Measurements from ENCODE around the gene AP4B1. TPM values are rescaled to one million over a fixed set of nuclear protein-coding genes. Genes with fewer than 3 reads are reported as not detected.

AP4B1 gene
- total and polyA plus RNA-seq, 2 of the 13 experiments (the other 11 are each of a cell fraction or from before 2014, with no cell fraction given): 8.5 to 12.0 TPM

- TF ChIP-seq FOSL2 (CRISPR knock-in tag; IDR thresholded peaks at IDR 0.05) (peak; percentile 58), SATB2 (CRISPR knock-in tag; IDR thresholded peaks at IDR 0.05) (no peak), KAT8 (CRISPR knock-in tag; IDR thresholded peaks at IDR 0.05) (peak; percentile 94), ZNF512 (CRISPR knock-in tag; IDR thresholded peaks at IDR 0.05) (peak; percentile 98; the same call in 1 of the 2 replicates), NAIF1 (CRISPR knock-in tag; IDR thresholded peaks at IDR 0.05; ENCODE audit: borderline replicate concordance) (peak; percentile 69; the same call in 1 of the 2 replicates), ZNF275 (CRISPR knock-in tag; IDR thresholded peaks at IDR 0.05; ENCODE audit: borderline replicate concordance) (peak; percentile 32; the same call in 1 of the 2 replicates), ZNF496 (CRISPR knock-in tag; IDR thresholded peaks at IDR 0.05; ENCODE audit: insufficient replicate concordance) (no peak), ISX (CRISPR knock-in tag; conservative IDR thresholded peaks at IDR 0.05) (0 out of 2 replicates have a peak, but pooled peaks have one; percentile 73), PRDM4 (CRISPR knock-in tag; IDR thresholded peaks at IDR 0.05; ENCODE audit: borderline replicate concordance) (no peak), MAX (IDR thresholded peaks at IDR 0.05) (peak; percentile 84), SIX4 (CRISPR knock-in tag; IDR thresholded peaks at IDR 0.05) (peak; percentile 48; the same call in 1 of the 2 replicates), NPAS2 (CRISPR knock-in tag; IDR thresholded peaks at IDR 0.05; ENCODE audit: borderline replicate concordance) (no peak), ZNF256 (CRISPR knock-in tag; conservative IDR thresholded peaks at IDR 0.05) (no peak)
- TF ChIP-seq, protein P1, sequence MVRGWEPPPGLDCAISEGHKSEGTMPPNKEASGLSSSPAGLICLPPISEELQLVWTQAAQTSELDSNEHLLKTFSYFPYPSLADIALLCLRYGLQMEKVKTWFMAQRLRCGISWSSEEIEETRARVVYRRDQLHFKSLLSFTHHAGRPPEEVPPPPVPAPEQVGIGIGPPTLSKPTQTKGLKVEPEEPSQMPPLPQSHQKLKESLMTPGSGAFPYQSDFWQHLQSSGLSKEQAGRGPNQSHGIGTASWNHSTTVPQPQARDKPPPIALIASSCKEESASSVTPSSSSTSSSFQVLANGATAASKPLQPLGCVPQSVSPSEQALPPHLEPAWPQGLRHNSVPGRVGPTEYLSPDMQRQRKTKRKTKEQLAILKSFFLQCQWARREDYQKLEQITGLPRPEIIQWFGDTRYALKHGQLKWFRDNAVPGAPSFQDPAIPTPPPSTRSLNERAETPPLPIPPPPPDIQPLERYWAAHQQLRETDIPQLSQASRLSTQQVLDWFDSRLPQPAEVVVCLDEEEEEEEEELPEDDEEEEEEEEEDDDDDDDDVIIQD (CRISPR knock-in tag; IDR thresholded peaks at IDR 0.05; ENCODE audit: low read depth): peak; percentile 78
- TF ChIP-seq, protein P2, sequence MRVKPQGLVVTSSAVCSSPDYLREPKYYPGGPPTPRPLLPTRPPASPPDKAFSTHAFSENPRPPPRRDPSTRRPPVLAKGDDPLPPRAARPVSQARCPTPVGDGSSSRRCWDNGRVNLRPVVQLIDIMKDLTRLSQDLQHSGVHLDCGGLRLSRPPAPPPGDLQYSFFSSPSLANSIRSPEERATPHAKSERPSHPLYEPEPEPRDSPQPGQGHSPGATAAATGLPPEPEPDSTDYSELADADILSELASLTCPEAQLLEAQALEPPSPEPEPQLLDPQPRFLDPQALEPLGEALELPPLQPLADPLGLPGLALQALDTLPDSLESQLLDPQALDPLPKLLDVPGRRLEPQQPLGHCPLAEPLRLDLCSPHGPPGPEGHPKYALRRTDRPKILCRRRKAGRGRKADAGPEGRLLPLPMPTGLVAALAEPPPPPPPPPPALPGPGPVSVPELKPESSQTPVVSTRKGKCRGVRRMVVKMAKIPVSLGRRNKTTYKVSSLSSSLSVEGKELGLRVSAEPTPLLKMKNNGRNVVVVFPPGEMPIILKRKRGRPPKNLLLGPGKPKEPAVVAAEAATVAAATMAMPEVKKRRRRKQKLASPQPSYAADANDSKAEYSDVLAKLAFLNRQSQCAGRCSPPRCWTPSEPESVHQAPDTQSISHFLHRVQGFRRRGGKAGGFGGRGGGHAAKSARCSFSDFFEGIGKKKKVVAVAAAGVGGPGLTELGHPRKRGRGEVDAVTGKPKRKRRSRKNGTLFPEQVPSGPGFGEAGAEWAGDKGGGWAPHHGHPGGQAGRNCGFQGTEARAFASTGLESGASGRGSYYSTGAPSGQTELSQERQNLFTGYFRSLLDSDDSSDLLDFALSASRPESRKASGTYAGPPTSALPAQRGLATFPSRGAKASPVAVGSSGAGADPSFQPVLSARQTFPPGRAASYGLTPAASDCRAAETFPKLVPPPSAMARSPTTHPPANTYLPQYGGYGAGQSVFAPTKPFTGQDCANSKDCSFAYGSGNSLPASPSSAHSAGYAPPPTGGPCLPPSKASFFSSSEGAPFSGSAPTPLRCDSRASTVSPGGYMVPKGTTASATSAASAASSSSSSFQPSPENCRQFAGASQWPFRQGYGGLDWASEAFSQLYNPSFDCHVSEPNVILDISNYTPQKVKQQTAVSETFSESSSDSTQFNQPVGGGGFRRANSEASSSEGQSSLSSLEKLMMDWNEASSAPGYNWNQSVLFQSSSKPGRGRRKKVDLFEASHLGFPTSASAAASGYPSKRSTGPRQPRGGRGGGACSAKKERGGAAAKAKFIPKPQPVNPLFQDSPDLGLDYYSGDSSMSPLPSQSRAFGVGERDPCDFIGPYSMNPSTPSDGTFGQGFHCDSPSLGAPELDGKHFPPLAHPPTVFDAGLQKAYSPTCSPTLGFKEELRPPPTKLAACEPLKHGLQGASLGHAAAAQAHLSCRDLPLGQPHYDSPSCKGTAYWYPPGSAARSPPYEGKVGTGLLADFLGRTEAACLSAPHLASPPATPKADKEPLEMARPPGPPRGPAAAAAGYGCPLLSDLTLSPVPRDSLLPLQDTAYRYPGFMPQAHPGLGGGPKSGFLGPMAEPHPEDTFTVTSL (CRISPR knock-in tag; IDR thresholded peaks at IDR 0.05; ENCODE audit: borderline replicate concordance): peak; percentile 46; the same call in 1 of the 2 replicates
Observed at GRCh38 chr1:113904674-113905434, at the start of gene AP4B1, which contains the start of gene DCLRE1B (continued).

Data from HepG2 (cell line).